K562 (cell line): ENCODE results near the gene C10orf71. TPM values are rescaled to one million over a fixed set of nuclear protein-coding genes. Genes with fewer than 3 reads are reported as not detected.

Experiments used
- BHLHE40 ChIP-seq: IDR thresholded peaks from 2 replicates; pipeline ENCODE4 v1.6.1; 2011; ENCODE audit warnings: low read length, improper control_type of control experiment
- CBFA2T2 ChIP-seq: fragments of 450-650 bp; conservative IDR thresholded peaks from 2 replicates; pipeline ENCODE4 v1.6.1; 2017; ENCODE audit warnings: mild to moderate bottlenecking
- CHD4 ChIP-seq: fragments of 200-600 bp; sonication (generic); IDR thresholded peaks from 3 replicates; pipeline ENCODE4 v1.6.1; 2012; ENCODE audit warnings: low read depth, mild to moderate bottlenecking, mixed read lengths, low read length, inconsistent platforms; ENCODE audit not compliant: insufficient read depth, insufficient replicate concordance, poor library complexity, severe bottlenecking
- DMBX1 ChIP-seq: fragments of 250-450 bp; sonication (Bioruptor Pico); IDR thresholded peaks from 2 replicates; pipeline ENCODE4 v1.8.0; 2022; ENCODE audit warnings: inconsistent platforms, mild to moderate bottlenecking, moderate library complexity, borderline replicate concordance
- ETV5 ChIP-seq: sonication (generic); formaldehyde crosslinking; IDR thresholded peaks from 2 replicates; pipeline ENCODE4 v1.4.0; 2020; ENCODE audit warnings: low read depth, mild to moderate bottlenecking, missing genetic modification reagents
- FOSL1 ChIP-seq: fragments of 200-800 bp; sonication (Bioruptor generic); conservative IDR thresholded peaks from 2 replicates; pipeline ENCODE4 v1.6.1; 2016; ENCODE audit warnings: missing genetic modification characterization, missing compliant biosample characterization
- NFATC3 ChIP-seq: fragments of 450-650 bp; IDR thresholded peaks from 2 replicates; pipeline ENCODE4 v1.6.1; 2017; ENCODE audit warnings: mild to moderate bottlenecking
- NFIC ChIP-seq: fragments of 450-650 bp; IDR thresholded peaks from 2 replicates; pipeline ENCODE4 v1.6.1; 2017; ENCODE audit warnings: mild to moderate bottlenecking, inconsistent platforms
- POLR3A ChIP-seq: IDR thresholded peaks from 2 replicates; pipeline ENCODE4 v1.6.1; 2011; ENCODE audit warnings: borderline replicate concordance, mild to moderate bottlenecking, moderate library complexity; ENCODE audit not compliant: insufficient read length, insufficient read depth; ENCODE audit errors: extremely low read depth
- POU5F1 ChIP-seq: fragments of 150-350 bp; IDR thresholded peaks from 2 replicates; pipeline ENCODE4 v1.6.1; 2014; ENCODE audit warnings: borderline replicate concordance, low read length, low read depth, mild to moderate bottlenecking; ENCODE audit not compliant: partially characterized antibody
- RAD51 ChIP-seq: fragments of 450-650 bp; IDR thresholded peaks from 2 replicates; pipeline ENCODE4 v1.7.1; 2016; ENCODE audit warnings: low read depth, mild to moderate bottlenecking, borderline replicate concordance
- RBM34 ChIP-seq: fragments of 200-400 bp; formaldehyde crosslinking; IDR thresholded peaks from 2 replicates; pipeline ENCODE4 v1.6.1; 2018; ENCODE audit warnings: low read length, borderline replicate concordance; ENCODE audit not compliant: insufficient read depth
- SIRT6 ChIP-seq: IDR thresholded peaks from one replicate; pipeline ENCODE4 v1.6.1; 2012; ENCODE audit warnings: low read depth, mild to moderate bottlenecking, control low read depth, inconsistent platforms, low read length, moderate library complexity
- SNRNP70 ChIP-seq: fragments of 200-400 bp; formaldehyde crosslinking; optimal IDR thresholded peaks from 2 replicates; pipeline ENCODE3; 2017; ENCODE audit warnings: low read depth, low read length
- SRSF9 ChIP-seq: fragments of 200-400 bp; formaldehyde crosslinking; IDR thresholded peaks from 2 replicates; pipeline ENCODE4 v1.6.1; 2017; ENCODE audit warnings: low read depth, low read length, borderline replicate concordance
- TBL1XR1 ChIP-seq, 2 experiments: IDR thresholded peaks; 2 replicates each; pipeline ENCODE4 v1.6.1; 2012; ENCODE audit warnings: improper control_type of control experiment in 2 of 2, low read length in 2 of 2, mild to moderate bottlenecking in 1 of 2
- TEAD2 ChIP-seq: fragments of 450-650 bp; IDR thresholded peaks from 2 replicates; pipeline ENCODE4 v1.6.1; 2016; ENCODE audit warnings: missing genetic modification characterization, control low read depth, missing compliant biosample characterization
- ZBTB7A ChIP-seq: IDR thresholded peaks from 2 replicates; pipeline ENCODE4 v1.6.1; 2011; ENCODE audit warnings: low read depth, mild to moderate bottlenecking, low read length, moderate library complexity, borderline replicate concordance; ENCODE audit not compliant: control insufficient read depth
- ZNF124 ChIP-seq: sonication (generic); formaldehyde crosslinking; IDR thresholded peaks from 2 replicates; pipeline ENCODE4 v1.8.1; 2022; ENCODE audit warnings: missing genetic modification reagents
- ZNF324 ChIP-seq: fragments of 250-450 bp; sonication (Bioruptor Pico); IDR thresholded peaks from 2 replicates; pipeline ENCODE4 v1.4.0; 2020; ENCODE audit warnings: mild to moderate bottlenecking
- ZNF436 ChIP-seq: fragments of 250-450, 450-650 bp; sonication (Bioruptor Pico); formaldehyde crosslinking; IDR thresholded peaks from 2 replicates; pipeline ENCODE4 v1.7.0; 2020; ENCODE audit warnings: mild to moderate bottlenecking
- polyA plus RNA-seq, 8 experiments: library from polyadenylated mRNA; depleted of rRNA in 4 of 8; stranded (reverse) in 5 of 8; unstranded in 3 of 8; fragments of >200 nt; fragmentation: Nextera tagmentation in 2 of 8; fragmentation: Illumina TruSeq in 1 of 8; extraction: Ambion mirVana in 2 of 8; extraction: Trizol in 1 of 8; gene quantifications; 2 replicates each; pipeline versions ENCODE4 v1.2.1 to v1.2.3, GENCODE V29; 2011 to 2014; ENCODE audit warnings: inconsistent platforms in 1 of 8, missing spikeins in 1 of 8
- total RNA-seq, 7 experiments: library from RNA; depleted of rRNA in 6 of 7; stranded (reverse); fragments of >200 nt in 6 of 7; fragmentation: Illumina TruSeq in 2 of 7; extraction: Trizol in 2 of 7; gene quantifications; 2 replicates each; pipeline versions ENCODE4 v1.2.1 to v1.2.3, GENCODE V29; 2011 to 2021; ENCODE audit warnings: low replicate concordance in 1 of 7
- TF ChIP-seq, protein P1 (sequence below): IDR thresholded peaks from 2 replicates; pipeline ENCODE4 v1.6.1; 2011; ENCODE audit not compliant: insufficient read length; ENCODE audit errors: extremely low read depth
- TF ChIP-seq, protein P2 (sequence below): sonication (generic); formaldehyde crosslinking; IDR thresholded peaks from 2 replicates; pipeline ENCODE4 v1.8.1; 2023; ENCODE audit warnings: mild to moderate bottlenecking, missing genetic modification reagents, moderate library complexity
- TF ChIP-seq, protein P3 (sequence below): fragments of 250-450 bp; sonication (Bioruptor Pico); IDR thresholded peaks from 2 replicates; pipeline ENCODE4 v1.9.0; 2021; ENCODE audit warnings: mild to moderate bottlenecking, inconsistent platforms

C10orf71 gene
- total and polyA plus RNA-seq, 9 of the 15 experiments (the other 6 are each of a cell fraction or from before 2014, with no cell fraction given), result 0.06 to 4.5 (median 1.3) TPM

DNA sequence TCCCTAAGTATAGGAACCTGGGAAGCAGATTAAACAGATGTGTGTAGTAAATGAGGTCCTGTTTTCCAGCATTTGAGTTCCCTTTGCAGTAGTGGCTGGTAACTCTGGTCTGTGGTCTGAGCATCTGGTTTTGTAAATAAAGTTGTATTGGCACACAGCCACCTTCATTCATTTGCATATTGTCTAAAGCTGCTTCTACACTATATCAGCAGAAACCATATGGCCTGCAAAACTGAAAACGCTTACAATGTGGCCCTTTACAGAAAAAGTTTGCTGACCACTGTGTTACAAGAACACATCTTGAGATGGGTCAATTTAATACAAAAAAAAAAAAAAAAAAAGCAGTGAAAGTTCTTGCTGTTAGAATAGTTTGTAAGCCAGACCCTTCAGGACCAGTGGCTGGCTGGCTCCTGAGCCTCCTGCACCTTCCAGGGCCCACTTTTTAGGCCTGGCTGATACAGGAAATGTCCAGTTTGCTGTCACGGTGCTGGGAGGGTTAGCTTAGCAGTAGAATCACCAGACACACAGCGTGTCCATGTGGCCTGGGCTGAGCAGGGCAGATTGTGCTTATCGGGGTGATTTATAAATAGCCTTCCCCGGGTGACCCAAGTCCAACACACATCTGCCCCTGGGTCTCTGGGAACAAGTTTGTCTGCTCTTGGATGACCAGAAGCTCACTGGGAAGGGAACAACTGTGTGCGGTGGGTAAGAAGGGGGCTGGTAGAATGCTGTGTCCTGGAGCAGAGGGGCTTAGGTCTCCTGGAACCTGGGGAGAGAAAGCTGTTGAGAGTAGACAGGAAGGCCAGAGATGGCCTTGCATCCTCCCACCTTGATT is 1.4 kb downstream of the C10orf71 start (continued):
- no peak for TF ChIP-seq TEAD2 (tag)
- no peak for TF ChIP-seq ZNF324 (CRISPR knock-in tag)
- TF ChIP-seq, protein P1, sequence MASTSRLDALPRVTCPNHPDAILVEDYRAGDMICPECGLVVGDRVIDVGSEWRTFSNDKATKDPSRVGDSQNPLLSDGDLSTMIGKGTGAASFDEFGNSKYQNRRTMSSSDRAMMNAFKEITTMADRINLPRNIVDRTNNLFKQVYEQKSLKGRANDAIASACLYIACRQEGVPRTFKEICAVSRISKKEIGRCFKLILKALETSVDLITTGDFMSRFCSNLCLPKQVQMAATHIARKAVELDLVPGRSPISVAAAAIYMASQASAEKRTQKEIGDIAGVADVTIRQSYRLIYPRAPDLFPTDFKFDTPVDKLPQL, result peak; percentile 51
- TF ChIP-seq ZBTB7A, result peak; percentile 68
- peak; percentile 92 to 96; a peak in 3 of 4 replicates for TF ChIP-seq TBL1XR1 (IDR thresholded peaks at IDR 0.05; ENCODE audit: low read length in 2 of 2)
- TF ChIP-seq BHLHE40, result peak; percentile 90
- TF ChIP-seq NFATC3, result no peak
- no peak for TF ChIP-seq CHD4
- peak; percentile 33; the same call in 1 of the 2 replicates for TF ChIP-seq RAD51
- TF ChIP-seq ZNF436 (CRISPR knock-in tag), result no peak
- peak; percentile 79 for TF ChIP-seq DMBX1 (CRISPR knock-in tag)
- peak; percentile 83; the same call in 1 of the 2 replicates for TF ChIP-seq ETV5
- TF ChIP-seq, protein P2, sequence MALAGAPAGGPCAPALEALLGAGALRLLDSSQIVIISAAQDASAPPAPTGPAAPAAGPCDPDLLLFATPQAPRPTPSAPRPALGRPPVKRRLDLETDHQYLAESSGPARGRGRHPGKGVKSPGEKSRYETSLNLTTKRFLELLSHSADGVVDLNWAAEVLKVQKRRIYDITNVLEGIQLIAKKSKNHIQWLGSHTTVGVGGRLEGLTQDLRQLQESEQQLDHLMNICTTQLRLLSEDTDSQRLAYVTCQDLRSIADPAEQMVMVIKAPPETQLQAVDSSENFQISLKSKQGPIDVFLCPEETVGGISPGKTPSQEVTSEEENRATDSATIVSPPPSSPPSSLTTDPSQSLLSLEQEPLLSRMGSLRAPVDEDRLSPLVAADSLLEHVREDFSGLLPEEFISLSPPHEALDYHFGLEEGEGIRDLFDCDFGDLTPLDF (CRISPR knock-in tag), result no peak
- TF ChIP-seq SNRNP70, result no peak
- no peak for TF ChIP-seq POU5F1
- TF ChIP-seq FOSL1, result peak; percentile 71
- TF ChIP-seq RBM34, result no peak
- no peak for TF ChIP-seq SIRT6
- TF ChIP-seq, protein P3, sequence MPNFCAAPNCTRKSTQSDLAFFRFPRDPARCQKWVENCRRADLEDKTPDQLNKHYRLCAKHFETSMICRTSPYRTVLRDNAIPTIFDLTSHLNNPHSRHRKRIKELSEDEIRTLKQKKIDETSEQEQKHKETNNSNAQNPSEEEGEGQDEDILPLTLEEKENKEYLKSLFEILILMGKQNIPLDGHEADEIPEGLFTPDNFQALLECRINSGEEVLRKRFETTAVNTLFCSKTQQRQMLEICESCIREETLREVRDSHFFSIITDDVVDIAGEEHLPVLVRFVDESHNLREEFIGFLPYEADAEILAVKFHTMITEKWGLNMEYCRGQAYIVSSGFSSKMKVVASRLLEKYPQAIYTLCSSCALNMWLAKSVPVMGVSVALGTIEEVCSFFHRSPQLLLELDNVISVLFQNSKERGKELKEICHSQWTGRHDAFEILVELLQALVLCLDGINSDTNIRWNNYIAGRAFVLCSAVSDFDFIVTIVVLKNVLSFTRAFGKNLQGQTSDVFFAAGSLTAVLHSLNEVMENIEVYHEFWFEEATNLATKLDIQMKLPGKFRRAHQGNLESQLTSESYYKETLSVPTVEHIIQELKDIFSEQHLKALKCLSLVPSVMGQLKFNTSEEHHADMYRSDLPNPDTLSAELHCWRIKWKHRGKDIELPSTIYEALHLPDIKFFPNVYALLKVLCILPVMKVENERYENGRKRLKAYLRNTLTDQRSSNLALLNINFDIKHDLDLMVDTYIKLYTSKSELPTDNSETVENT, result 0 out of 2 replicates have a peak, but pooled peaks have one; percentile 16
- TF ChIP-seq NFIC, result peak; percentile 97
- peak; percentile 94 for TF ChIP-seq CBFA2T2
- TF ChIP-seq ZNF124, result no peak
- TF ChIP-seq SRSF9, result no peak
- no peak for TF ChIP-seq POLR3A
